ENCODE results near the gene EMILIN2. TPM values are rescaled to one million over a fixed set of nuclear protein-coding genes. Genes with fewer than 3 reads are reported as not detected.

The EMILIN2 gene
- total and polyA plus RNA-seq, 4 donors: 0.58 to 4.6 (median 1.8) TPM

DNA sequence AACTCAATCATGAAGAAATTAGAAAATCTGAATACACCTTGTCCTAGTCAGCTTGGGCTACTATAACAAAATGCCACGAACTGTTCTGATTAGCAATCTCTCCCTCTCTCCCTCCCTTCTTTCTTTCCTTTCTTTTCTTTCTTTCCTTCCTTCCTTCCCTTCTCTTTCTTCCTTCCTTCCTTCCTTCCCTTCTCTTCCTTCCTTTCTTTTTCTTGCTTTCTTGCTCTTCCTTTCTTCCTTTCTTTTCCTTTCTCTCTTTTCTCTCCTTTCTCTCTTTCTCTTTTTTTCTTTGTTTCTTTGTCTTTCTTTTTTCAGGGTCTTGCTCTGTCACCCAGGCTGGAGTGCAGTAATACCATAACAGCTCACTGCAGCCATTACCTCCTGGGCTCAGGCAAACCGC lies 23.6 kb upstream of the EMILIN2 start:
- no peaks in the 10 kb centered on the region for H3K36me3 ChIP-seq (ENCODE audit: control insufficient read depth in 4 of 4, insufficient read depth in 3 of 4, low read depth in 1 of 4, low read length in 3 of 4)
- DNase-seq (ENCODE audit: low spot score): no peak
- H3K27me3 ChIP-seq (ENCODE audit: control insufficient read depth in 4 of 4, insufficient read depth in 4 of 4, low read length in 3 of 4): no peaks in the 10 kb centered on the region
- no peak for TF ChIP-seq YY1 (IDR thresholded peaks at IDR 0.05)
- no peak for TF ChIP-seq NR2F2 (IDR thresholded peaks at IDR 0.05)
- TF ChIP-seq GABPA (IDR thresholded peaks at IDR 0.05 in 1 of 2, conservative IDR thresholded peaks at IDR 0.05 in 1 of 2): no peak
- no peak for TF ChIP-seq HNF4A (conservative IDR thresholded peaks at IDR 0.05)
- no peak for TF ChIP-seq ATF3 (IDR thresholded peaks at IDR 0.05)
- TF ChIP-seq, protein P1, sequence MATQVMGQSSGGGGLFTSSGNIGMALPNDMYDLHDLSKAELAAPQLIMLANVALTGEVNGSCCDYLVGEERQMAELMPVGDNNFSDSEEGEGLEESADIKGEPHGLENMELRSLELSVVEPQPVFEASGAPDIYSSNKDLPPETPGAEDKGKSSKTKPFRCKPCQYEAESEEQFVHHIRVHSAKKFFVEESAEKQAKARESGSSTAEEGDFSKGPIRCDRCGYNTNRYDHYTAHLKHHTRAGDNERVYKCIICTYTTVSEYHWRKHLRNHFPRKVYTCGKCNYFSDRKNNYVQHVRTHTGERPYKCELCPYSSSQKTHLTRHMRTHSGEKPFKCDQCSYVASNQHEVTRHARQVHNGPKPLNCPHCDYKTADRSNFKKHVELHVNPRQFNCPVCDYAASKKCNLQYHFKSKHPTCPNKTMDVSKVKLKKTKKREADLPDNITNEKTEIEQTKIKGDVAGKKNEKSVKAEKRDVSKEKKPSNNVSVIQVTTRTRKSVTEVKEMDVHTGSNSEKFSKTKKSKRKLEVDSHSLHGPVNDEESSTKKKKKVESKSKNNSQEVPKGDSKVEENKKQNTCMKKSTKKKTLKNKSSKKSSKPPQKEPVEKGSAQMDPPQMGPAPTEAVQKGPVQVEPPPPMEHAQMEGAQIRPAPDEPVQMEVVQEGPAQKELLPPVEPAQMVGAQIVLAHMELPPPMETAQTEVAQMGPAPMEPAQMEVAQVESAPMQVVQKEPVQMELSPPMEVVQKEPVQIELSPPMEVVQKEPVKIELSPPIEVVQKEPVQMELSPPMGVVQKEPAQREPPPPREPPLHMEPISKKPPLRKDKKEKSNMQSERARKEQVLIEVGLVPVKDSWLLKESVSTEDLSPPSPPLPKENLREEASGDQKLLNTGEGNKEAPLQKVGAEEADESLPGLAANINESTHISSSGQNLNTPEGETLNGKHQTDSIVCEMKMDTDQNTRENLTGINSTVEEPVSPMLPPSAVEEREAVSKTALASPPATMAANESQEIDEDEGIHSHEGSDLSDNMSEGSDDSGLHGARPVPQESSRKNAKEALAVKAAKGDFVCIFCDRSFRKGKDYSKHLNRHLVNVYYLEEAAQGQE (IDR thresholded peaks at IDR 0.05): no peak
- TF ChIP-seq, protein P2, sequence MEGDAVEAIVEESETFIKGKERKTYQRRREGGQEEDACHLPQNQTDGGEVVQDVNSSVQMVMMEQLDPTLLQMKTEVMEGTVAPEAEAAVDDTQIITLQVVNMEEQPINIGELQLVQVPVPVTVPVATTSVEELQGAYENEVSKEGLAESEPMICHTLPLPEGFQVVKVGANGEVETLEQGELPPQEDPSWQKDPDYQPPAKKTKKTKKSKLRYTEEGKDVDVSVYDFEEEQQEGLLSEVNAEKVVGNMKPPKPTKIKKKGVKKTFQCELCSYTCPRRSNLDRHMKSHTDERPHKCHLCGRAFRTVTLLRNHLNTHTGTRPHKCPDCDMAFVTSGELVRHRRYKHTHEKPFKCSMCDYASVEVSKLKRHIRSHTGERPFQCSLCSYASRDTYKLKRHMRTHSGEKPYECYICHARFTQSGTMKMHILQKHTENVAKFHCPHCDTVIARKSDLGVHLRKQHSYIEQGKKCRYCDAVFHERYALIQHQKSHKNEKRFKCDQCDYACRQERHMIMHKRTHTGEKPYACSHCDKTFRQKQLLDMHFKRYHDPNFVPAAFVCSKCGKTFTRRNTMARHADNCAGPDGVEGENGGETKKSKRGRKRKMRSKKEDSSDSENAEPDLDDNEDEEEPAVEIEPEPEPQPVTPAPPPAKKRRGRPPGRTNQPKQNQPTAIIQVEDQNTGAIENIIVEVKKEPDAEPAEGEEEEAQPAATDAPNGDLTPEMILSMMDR (IDR thresholded peaks at IDR 0.05; ENCODE audit: low read depth, low read length, missing input control): no peak
- TF ChIP-seq FOXA2 (IDR thresholded peaks at IDR 0.05): no peak
- TF ChIP-seq EGR1 (IDR thresholded peaks at IDR 0.05; ENCODE audit: low read depth in 2 of 2): no peak
- TF ChIP-seq RXRA (IDR thresholded peaks at IDR 0.05): no peak
- no peak for TF ChIP-seq FOXA1 (IDR thresholded peaks at IDR 0.05)
- no peak for TF ChIP-seq RAD21 (IDR thresholded peaks at IDR 0.05)
- no peaks in the 10 kb centered on the region for H3K4me1 ChIP-seq (ENCODE audit: control insufficient read depth in 4 of 4, insufficient read depth in 4 of 4, low read length in 3 of 4)
- no peak overlapping the region for H3K9ac ChIP-seq (ENCODE audit: low read depth in 1 of 2, low read length in 2 of 2)
- H3K9me3 ChIP-seq (ENCODE audit: control insufficient read depth in 4 of 4, low read length in 3 of 4): peaks cover 0 to 4% (median 0%) of the 10 kb centered on the region in 4 donors
- H3K4me3 ChIP-seq (ENCODE audit: low read depth in 1 of 3, low read length in 3 of 3): no peak overlapping the region
- 76% methylated on average over 2 of the region's 2 CpGs for WGBS
- H3K27ac ChIP-seq (ENCODE audit: low read depth in 1 of 2, low read length in 2 of 2): no peak overlapping the region

GRCh38 chr18:2823966-2824365 lies 22.8 kb upstream of the EMILIN2 start:
- H3K27ac ChIP-seq (ENCODE audit: low read depth in 1 of 2, low read length in 2 of 2): no peak overlapping the region
- no peaks in the 10 kb centered on the region for H3K36me3 ChIP-seq (ENCODE audit: control insufficient read depth in 4 of 4, insufficient read depth in 3 of 4, low read depth in 1 of 4, low read length in 3 of 4)
- H3K4me3 ChIP-seq (ENCODE audit: low read depth in 1 of 3, low read length in 3 of 3): no peak overlapping the region
- no peak for DNase-seq (ENCODE audit: low spot score)
- H3K9me3 ChIP-seq (ENCODE audit: control insufficient read depth in 4 of 4, low read length in 3 of 4): peaks cover 0 to 1% (median 0%) of the 10 kb centered on the region in 4 donors
- H3K9ac ChIP-seq (ENCODE audit: low read depth in 1 of 2, low read length in 2 of 2): no peak overlapping the region
- no peaks in the 10 kb centered on the region for H3K27me3 ChIP-seq (ENCODE audit: control insufficient read depth in 4 of 4, insufficient read depth in 4 of 4, low read length in 3 of 4)
- TF ChIP-seq RAD21 (IDR thresholded peaks at IDR 0.05): no peak
- TF ChIP-seq, protein P3, sequence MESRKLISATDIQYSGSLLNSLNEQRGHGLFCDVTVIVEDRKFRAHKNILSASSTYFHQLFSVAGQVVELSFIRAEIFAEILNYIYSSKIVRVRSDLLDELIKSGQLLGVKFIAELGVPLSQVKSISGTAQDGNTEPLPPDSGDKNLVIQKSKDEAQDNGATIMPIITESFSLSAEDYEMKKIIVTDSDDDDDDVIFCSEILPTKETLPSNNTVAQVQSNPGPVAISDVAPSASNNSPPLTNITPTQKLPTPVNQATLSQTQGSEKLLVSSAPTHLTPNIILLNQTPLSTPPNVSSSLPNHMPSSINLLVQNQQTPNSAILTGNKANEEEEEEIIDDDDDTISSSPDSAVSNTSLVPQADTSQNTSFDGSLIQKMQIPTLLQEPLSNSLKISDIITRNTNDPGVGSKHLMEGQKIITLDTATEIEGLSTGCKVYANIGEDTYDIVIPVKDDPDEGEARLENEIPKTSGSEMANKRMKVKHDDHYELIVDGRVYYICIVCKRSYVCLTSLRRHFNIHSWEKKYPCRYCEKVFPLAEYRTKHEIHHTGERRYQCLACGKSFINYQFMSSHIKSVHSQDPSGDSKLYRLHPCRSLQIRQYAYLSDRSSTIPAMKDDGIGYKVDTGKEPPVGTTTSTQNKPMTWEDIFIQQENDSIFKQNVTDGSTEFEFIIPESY (IDR thresholded peaks at IDR 0.05): no peak
- TF ChIP-seq EGR1 (IDR thresholded peaks at IDR 0.05; ENCODE audit: low read depth in 2 of 2): no peak
- no peak for TF ChIP-seq ATF3 (IDR thresholded peaks at IDR 0.05)
- no peak for TF ChIP-seq SP1 (IDR thresholded peaks at IDR 0.05)
- TF ChIP-seq RXRA (IDR thresholded peaks at IDR 0.05): no peak
- TF ChIP-seq, protein P2 (IDR thresholded peaks at IDR 0.05; ENCODE audit: low read depth, low read length, missing input control): no peak
- TF ChIP-seq TAF1 (conservative IDR thresholded peaks at IDR 0.05): no peak
- TF ChIP-seq GABPA (IDR thresholded peaks at IDR 0.05 in 1 of 2, conservative IDR thresholded peaks at IDR 0.05 in 1 of 2): no peak
- no peak for TF ChIP-seq FOXA2 (IDR thresholded peaks at IDR 0.05)
- TF ChIP-seq, protein P1 (IDR thresholded peaks at IDR 0.05): no peak
- no peak for TF ChIP-seq YY1 (IDR thresholded peaks at IDR 0.05)
- no peak for TF ChIP-seq HNF4G (IDR thresholded peaks at IDR 0.05)
- WGBS: 96% methylated on average over 2 of the region's 2 CpGs
- no peaks in the 10 kb centered on the region for H3K4me1 ChIP-seq (ENCODE audit: control insufficient read depth in 4 of 4, insufficient read depth in 4 of 4, low read length in 3 of 4)
